C4-2B (cell line): ENCODE data around the gene IFRD1.

Experiments
- ZFX ChIP-seq: fragments of 450-650 bp; IDR thresholded peaks from 2 replicates; pipeline ENCODE4 v1.6.1; 2017
- TF ChIP-seq, protein P1 (sequence below): fragments of 450-650 bp; conservative IDR thresholded peaks from 2 replicates; pipeline ENCODE4 v1.5.1; 2017; ENCODE audit warnings: mild to moderate bottlenecking

- TF ChIP-seq, protein P1, sequence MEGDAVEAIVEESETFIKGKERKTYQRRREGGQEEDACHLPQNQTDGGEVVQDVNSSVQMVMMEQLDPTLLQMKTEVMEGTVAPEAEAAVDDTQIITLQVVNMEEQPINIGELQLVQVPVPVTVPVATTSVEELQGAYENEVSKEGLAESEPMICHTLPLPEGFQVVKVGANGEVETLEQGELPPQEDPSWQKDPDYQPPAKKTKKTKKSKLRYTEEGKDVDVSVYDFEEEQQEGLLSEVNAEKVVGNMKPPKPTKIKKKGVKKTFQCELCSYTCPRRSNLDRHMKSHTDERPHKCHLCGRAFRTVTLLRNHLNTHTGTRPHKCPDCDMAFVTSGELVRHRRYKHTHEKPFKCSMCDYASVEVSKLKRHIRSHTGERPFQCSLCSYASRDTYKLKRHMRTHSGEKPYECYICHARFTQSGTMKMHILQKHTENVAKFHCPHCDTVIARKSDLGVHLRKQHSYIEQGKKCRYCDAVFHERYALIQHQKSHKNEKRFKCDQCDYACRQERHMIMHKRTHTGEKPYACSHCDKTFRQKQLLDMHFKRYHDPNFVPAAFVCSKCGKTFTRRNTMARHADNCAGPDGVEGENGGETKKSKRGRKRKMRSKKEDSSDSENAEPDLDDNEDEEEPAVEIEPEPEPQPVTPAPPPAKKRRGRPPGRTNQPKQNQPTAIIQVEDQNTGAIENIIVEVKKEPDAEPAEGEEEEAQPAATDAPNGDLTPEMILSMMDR: no peak
- TF ChIP-seq ZFX: no peak
Measured at GRCh38 chr7:112470194-112470593, 19.9 kb downstream of the IFRD1 start.
